Neural crest cell (in vitro differentiated cells): ENCODE data around the gene ZDHHC1. TPM values are rescaled to one million over a fixed set of nuclear protein-coding genes. Genes with fewer than 3 reads are reported as not detected.
A peak's percentile ranks its signal among the peaks of the same experiment; 100 is the strongest.

Experiments
- DNase-seq: peaks from one replicate; pipeline ENCODE4 v3.0.0; 2021; ENCODE audit warnings: low read depth, mixed read lengths, low spot score
- H3K27ac Mint-ChIP-seq: one replicate; pipeline ENCODE4 v1.8.0; 2021; ENCODE audit warnings: mild to moderate bottlenecking, mixed read lengths; ENCODE audit not compliant: unreplicated experiment
- H3K27me3 Mint-ChIP-seq: 2 replicates; pipeline ENCODE4 v1.8.0; 2021; ENCODE audit warnings: low read depth, mild to moderate bottlenecking, mixed read lengths
- H3K36me3 Mint-ChIP-seq: 2 replicates; pipeline ENCODE4 v1.8.0; 2021; ENCODE audit warnings: low read depth, mild to moderate bottlenecking, mixed read lengths
- H3K4me1 Mint-ChIP-seq: 2 replicates; pipeline ENCODE4 v1.8.0; 2021; ENCODE audit warnings: mixed read lengths
- H3K4me3 Mint-ChIP-seq: one replicate; pipeline ENCODE4 v1.8.0; 2021; ENCODE audit warnings: mild to moderate bottlenecking, mixed read lengths
- H3K9me3 Mint-ChIP-seq: 2 replicates; pipeline ENCODE4 v1.8.0; 2021; ENCODE audit warnings: mixed read lengths
- total RNA-seq: library from RNA; stranded (reverse); gene quantifications from 2 replicates; pipeline ENCODE4 v1.2.1, GENCODE V29; 2021
- TF ChIP-seq, protein P1 (sequence below): fragments of 200-600 bp; sonication (generic); conservative IDR thresholded peaks from 2 replicates; pipeline ENCODE4 v1.5.0; 2021; ENCODE audit warnings: antibody characterized with exemption, mild to moderate bottlenecking

The ZDHHC1 gene
- total RNA-seq, 1 donor from 2014 or later: 10.2 TPM

DNA sequence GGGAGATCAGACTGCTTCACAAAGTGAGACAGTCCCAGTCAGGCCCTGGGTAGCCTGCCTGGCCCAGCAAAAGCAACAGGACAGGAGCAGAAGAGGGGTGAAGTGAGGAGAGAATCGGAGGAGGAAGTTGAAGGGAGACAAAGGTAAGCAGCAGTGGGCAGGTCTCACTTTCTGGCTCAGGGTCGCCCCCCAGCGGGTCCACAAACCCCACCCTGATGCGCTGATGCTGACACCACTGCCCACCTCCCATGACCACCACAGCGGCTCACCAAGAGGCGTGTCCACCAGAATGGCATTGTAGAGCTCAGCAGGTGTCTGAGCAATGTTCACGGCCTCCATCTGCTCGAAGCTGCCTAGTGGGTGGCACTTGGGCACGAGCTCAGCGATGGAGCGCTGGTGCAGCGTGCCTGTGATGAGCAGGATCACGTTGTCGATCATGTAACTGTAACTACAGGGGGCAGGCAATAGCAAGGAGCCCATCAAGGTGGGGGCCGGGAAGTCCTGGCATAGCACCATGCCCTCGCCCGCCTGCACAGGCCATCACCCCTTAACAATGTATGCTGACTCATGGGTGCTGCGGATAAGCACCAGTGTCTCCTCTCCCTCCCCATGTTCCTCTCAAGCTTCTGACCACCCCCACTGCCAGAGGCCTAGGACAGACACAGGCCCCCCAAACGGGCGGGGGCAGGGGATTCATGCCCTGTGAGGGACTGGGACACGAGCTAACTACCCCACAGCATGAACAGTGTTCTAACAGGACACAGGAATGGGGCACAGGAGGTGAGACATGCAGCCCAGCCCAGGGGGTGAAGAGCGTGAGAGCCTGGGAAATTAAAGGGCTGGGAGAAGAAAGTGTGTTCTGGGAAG, 28.2 kb upstream of the ZDHHC1 start:
- Mint-ChIP-seq H3K27me3 (no peaks in the 10 kb centered on the region), H3K36me3 (no peaks in the 10 kb centered on the region), H3K27ac (peak overlapping the region; percentile 35), H3K4me1 (peaks cover 7% of the 10 kb centered on the region), H3K9me3 (no peaks in the 10 kb centered on the region), H3K4me3 (no peak overlapping the region)
- TF ChIP-seq, protein P1, sequence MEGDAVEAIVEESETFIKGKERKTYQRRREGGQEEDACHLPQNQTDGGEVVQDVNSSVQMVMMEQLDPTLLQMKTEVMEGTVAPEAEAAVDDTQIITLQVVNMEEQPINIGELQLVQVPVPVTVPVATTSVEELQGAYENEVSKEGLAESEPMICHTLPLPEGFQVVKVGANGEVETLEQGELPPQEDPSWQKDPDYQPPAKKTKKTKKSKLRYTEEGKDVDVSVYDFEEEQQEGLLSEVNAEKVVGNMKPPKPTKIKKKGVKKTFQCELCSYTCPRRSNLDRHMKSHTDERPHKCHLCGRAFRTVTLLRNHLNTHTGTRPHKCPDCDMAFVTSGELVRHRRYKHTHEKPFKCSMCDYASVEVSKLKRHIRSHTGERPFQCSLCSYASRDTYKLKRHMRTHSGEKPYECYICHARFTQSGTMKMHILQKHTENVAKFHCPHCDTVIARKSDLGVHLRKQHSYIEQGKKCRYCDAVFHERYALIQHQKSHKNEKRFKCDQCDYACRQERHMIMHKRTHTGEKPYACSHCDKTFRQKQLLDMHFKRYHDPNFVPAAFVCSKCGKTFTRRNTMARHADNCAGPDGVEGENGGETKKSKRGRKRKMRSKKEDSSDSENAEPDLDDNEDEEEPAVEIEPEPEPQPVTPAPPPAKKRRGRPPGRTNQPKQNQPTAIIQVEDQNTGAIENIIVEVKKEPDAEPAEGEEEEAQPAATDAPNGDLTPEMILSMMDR: no peak
- DNase-seq: no peak

- H3K36me3 Mint-ChIP-seq: no peaks in the 10 kb centered on the region
- peaks cover 7% of the 10 kb centered on the region for H3K4me1 Mint-ChIP-seq
- no peak for DNase-seq
- no peak overlapping the region for H3K27ac Mint-ChIP-seq
- H3K9me3 Mint-ChIP-seq: no peaks in the 10 kb centered on the region
- no peaks in the 10 kb centered on the region for H3K27me3 Mint-ChIP-seq
- TF ChIP-seq, protein P1: no peak
- no peak overlapping the region for H3K4me3 Mint-ChIP-seq
Observed at GRCh38 chr16:67443265-67443664, 27.0 kb upstream of the ZDHHC1 start.

GRCh38 chr16:67442581-67443255, 26.4 kb upstream of the ZDHHC1 start:
- Mint-ChIP-seq H3K36me3 (no peaks in the 10 kb centered on the region), H3K4me1 (peaks cover 7% of the 10 kb centered on the region), H3K27me3 (no peaks in the 10 kb centered on the region)

DNA sequence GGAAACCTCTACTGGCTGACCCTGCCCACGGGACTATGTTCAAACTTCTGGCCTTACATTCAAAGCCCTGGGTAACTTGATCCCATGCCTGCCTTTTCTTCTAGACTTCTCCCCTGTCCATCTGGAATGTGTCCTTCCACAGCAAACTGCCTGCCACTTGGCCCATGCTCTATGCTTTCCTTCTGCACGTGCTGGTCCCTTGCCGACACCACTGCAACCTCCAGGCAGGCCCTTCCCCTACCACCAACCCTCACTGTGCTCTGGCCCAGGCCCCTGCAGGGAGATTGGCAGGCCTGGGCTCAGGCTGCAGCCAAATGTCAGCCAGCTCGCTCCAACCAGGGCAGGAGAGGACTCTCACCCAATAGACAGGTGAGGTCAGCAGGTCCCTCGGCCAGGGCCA, 25.6 kb upstream of the ZDHHC1 start:
- TF ChIP-seq, protein P1: no peak
- Mint-ChIP-seq H3K4me1 (peaks cover 7% of the 10 kb centered on the region), H3K9me3 (no peaks in the 10 kb centered on the region), H3K27ac (peak overlapping the region; percentile 63), H3K27me3 (no peaks in the 10 kb centered on the region), H3K4me3 (no peak overlapping the region), H3K36me3 (no peaks in the 10 kb centered on the region)
- no peak for DNase-seq

More at GRCh38 chr16:67442581-67443255, 26.4 kb upstream of the ZDHHC1 start:
- no peak for DNase-seq
- Mint-ChIP-seq H3K4me3 (no peak overlapping the region), H3K9me3 (no peaks in the 10 kb centered on the region), H3K27ac (no peak overlapping the region)
- TF ChIP-seq, protein P1: no peak

- H3K36me3 Mint-ChIP-seq: no peaks in the 10 kb centered on the region
- H3K27me3 Mint-ChIP-seq: no peaks in the 10 kb centered on the region
- no peaks in the 10 kb centered on the region for H3K9me3 Mint-ChIP-seq
- peaks cover 1% of the 10 kb centered on the region for H3K4me1 Mint-ChIP-seq
- no peak overlapping the region for H3K4me3 Mint-ChIP-seq
- TF ChIP-seq, protein P1: no peak
- no peak overlapping the region for H3K27ac Mint-ChIP-seq
- no peak for DNase-seq
Observed at GRCh38 chr16:67441271-67441753, 25.0 kb upstream of the ZDHHC1 start.
